Bronchial epithelial cell (primary cell): ENCODE data around the gene MALRD1. TPM values are rescaled to one million over a fixed set of nuclear protein-coding genes. Genes with fewer than 3 reads are reported as not detected.

ENCODE experiments used
- DNase-seq: peaks from one replicate; pipeline ENCODE4 v3.0.0-alpha.2; 2010; ENCODE audit warnings: low read depth
- FAIRE-seq: peaks from 2 replicates; lab custom pipeline; 2011; peaks lifted over from hg19 to GRCh38; lab: Jason Lieb, UNC
- H3K27me3 ChIP-seq: 2 replicates; pipeline ENCODE4 v1.5.1; 2011; ENCODE audit warnings: low read length; ENCODE audit not compliant: control insufficient read depth, insufficient read depth
- H3K36me3 ChIP-seq: 2 replicates; pipeline ENCODE4 v1.5.1; 2011; ENCODE audit warnings: low read length; ENCODE audit not compliant: control insufficient read depth, insufficient read depth
- H3K4me3 ChIP-seq: 2 replicates; pipeline ENCODE4 v1.5.1; 2011; ENCODE audit warnings: mild to moderate bottlenecking, low read depth, low read length, control low read depth
- CTCF ChIP-seq: IDR thresholded peaks from 2 replicates; pipeline ENCODE4 v1.5.1; 2011; ENCODE audit warnings: mild to moderate bottlenecking, moderate library complexity, low read length, control low read depth, inconsistent platforms; ENCODE audit not compliant: insufficient read depth, severe bottlenecking
- total RNA-seq: library from RNA; depleted of rRNA; stranded (reverse); fragments of >200 nt; gene quantifications from 2 replicates; pipeline ENCODE4 v1.2.1, GENCODE V29; 2014

The MALRD1 gene
- total RNA-seq, 1 donor from 2014 or later, result not detected

GRCh38 chr10:19098803-19099202 is 50.2 kb downstream of the MALRD1 start:
- TF ChIP-seq CTCF, result no peak
- H3K36me3 ChIP-seq, result no peaks in the 10 kb centered on the region
- DNase-seq, result no peak
- H3K4me3 ChIP-seq, result no peak overlapping the region
- H3K27me3 ChIP-seq, result no peaks in the 10 kb centered on the region
- no peak for FAIRE-seq

- TF ChIP-seq CTCF, result no peak
- no peak for FAIRE-seq
- H3K36me3 ChIP-seq, result no peaks in the 10 kb centered on the region
Measured at GRCh38 chr10:19107406-19107805, 58.8 kb downstream of the MALRD1 start.

GRCh38 chr10:19111501-19112267 is 63.1 kb downstream of the MALRD1 start:
- Histone ChIP-seq H3K4me3 (no peak overlapping the region), H3K36me3 (no peaks in the 10 kb centered on the region), H3K27me3 (no peaks in the 10 kb centered on the region)
- FAIRE-seq (no peak), DNase-seq (no peak)
- TF ChIP-seq CTCF, result no peak

More at GRCh38 chr10:19107406-19107805, 58.8 kb downstream of the MALRD1 start:
- no peak overlapping the region for H3K4me3 ChIP-seq
- DNase-seq, result no peak
- no peaks in the 10 kb centered on the region for H3K27me3 ChIP-seq

- FAIRE-seq, result no peak
- H3K27me3 ChIP-seq, result no peaks in the 10 kb centered on the region
- TF ChIP-seq CTCF, result no peak
Measured at GRCh38 chr10:19117438-19117837, 68.8 kb downstream of the MALRD1 start.

GRCh38 chr10:19119191-19119590 is 70.6 kb downstream of the MALRD1 start:
- no peak overlapping the region for H3K4me3 ChIP-seq
- TF ChIP-seq CTCF, result no peak
- H3K27me3 ChIP-seq, result no peaks in the 10 kb centered on the region
- no peak for DNase-seq
- H3K36me3 ChIP-seq, result no peaks in the 10 kb centered on the region
- no peak for FAIRE-seq

More at GRCh38 chr10:19117438-19117837, 68.8 kb downstream of the MALRD1 start:
- Histone ChIP-seq H3K4me3 (no peak overlapping the region), H3K36me3 (no peaks in the 10 kb centered on the region)
- no peak for DNase-seq

GRCh38 chr10:19120381-19120908 is 71.8 kb downstream of the MALRD1 start:
- no peaks in the 10 kb centered on the region for H3K36me3 ChIP-seq
- TF ChIP-seq CTCF, result no peak
- no peak overlapping the region for H3K4me3 ChIP-seq
- no peaks in the 10 kb centered on the region for H3K27me3 ChIP-seq
- no peak for FAIRE-seq
- DNase-seq, result no peak
